Measurements from ENCODE around the gene TMEM183A.

- TF ChIP-seq POLR2A (IDR thresholded peaks at IDR 0.05; ENCODE audit: low read length) (no peak), GATA1 (IDR thresholded peaks at IDR 0.05; ENCODE audit: low read depth, low read length) (no peak)
Measured at GRCh38 chr1:203009185-203009584, 2.0 kb downstream of the TMEM183A start.

Data from erythroblast (primary cell).